ENCODE data around the gene JPH2.

The JPH2 gene

DNA sequence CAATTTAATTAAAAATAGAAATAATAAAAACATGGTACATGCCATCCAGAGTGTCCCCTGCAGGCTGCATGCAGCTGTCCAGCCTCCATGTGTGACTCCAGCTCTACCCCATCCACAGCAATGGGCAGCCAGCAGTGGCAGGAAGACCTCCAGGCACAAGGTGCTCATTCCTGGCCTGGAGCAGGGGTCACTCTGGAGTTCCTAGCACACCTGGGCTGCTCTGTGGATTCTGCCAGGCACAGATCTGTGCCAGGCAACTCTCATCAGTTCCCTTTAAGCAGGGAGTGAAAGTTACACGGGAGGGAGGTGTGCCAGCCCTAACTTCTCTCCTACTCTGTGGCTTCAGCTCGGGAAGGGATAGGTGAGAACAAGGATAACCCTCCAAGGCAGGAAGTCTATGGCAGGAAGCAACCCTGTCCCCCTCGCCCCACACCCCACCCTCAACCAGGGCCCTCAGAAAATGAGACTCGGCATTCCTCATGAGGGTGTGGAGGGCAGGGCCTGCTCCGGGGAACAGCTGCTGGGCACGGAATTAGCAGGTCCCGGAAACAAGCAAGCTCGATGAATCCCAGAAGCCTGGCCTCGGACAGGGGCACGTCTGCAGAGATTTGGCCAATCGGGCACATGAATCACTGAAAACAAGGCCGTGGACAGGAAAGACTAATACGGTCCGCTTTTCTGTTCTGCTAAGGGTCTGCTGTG lies 10.0 kb downstream of the JPH2 start:
- Histone ChIP-seq H3K4me3 (ENCODE audit: low read depth in 1 of 2, low read length in 2 of 2) (no peak overlapping the region), H3K79me2 (ENCODE audit: insufficient read depth, low read length) (no peaks in the 10 kb centered on the region), H3K9me3 (ENCODE audit: insufficient read depth, low read length, severe bottlenecking) (no peaks in the 10 kb centered on the region), H3K27ac (ENCODE audit: low read length) (no peak overlapping the region), H2AFZ (ENCODE audit: low read depth, low read length) (no peak overlapping the region), H3K27me3 (ENCODE audit: insufficient read depth, low read length, poor library complexity) (peaks cover 29% of the 10 kb centered on the region), H3K36me3 (ENCODE audit: insufficient read depth, low read length) (no peaks in the 10 kb centered on the region), H3K4me1 (ENCODE audit: insufficient read depth, low read length) (no peaks in the 10 kb centered on the region), H3K4me2 (ENCODE audit: insufficient read depth, low read length) (no peak overlapping the region), H4K20me1 (ENCODE audit: insufficient read depth, low read length) (peaks cover 3% of the 10 kb centered on the region; the same call in 1 of the 2 replicates), H3K9ac (ENCODE audit: low read depth, low read length) (no peak overlapping the region)
- ATAC-seq (ENCODE audit: insufficient read depth, low read depth), result no peak
- no peak for TF ChIP-seq EZH2 (IDR thresholded peaks at IDR 0.05; ENCODE audit: borderline replicate concordance, low read depth, low read length, severe bottlenecking)
- TF ChIP-seq, protein P1, sequence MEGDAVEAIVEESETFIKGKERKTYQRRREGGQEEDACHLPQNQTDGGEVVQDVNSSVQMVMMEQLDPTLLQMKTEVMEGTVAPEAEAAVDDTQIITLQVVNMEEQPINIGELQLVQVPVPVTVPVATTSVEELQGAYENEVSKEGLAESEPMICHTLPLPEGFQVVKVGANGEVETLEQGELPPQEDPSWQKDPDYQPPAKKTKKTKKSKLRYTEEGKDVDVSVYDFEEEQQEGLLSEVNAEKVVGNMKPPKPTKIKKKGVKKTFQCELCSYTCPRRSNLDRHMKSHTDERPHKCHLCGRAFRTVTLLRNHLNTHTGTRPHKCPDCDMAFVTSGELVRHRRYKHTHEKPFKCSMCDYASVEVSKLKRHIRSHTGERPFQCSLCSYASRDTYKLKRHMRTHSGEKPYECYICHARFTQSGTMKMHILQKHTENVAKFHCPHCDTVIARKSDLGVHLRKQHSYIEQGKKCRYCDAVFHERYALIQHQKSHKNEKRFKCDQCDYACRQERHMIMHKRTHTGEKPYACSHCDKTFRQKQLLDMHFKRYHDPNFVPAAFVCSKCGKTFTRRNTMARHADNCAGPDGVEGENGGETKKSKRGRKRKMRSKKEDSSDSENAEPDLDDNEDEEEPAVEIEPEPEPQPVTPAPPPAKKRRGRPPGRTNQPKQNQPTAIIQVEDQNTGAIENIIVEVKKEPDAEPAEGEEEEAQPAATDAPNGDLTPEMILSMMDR (IDR thresholded peaks at IDR 0.05; ENCODE audit: borderline replicate concordance, extremely low read depth, low read length, poor library complexity, severe bottlenecking), result no peak
- DNase-seq, result no peak

- H3K27ac ChIP-seq (ENCODE audit: low read length), result no peak overlapping the region
- DNase-seq (no peak), ATAC-seq (ENCODE audit: insufficient read depth, low read depth) (no peak)
- H3K9me3 ChIP-seq (ENCODE audit: insufficient read depth, low read length, severe bottlenecking), result no peaks in the 10 kb centered on the region
- no peaks in the 10 kb centered on the region for H3K36me3 ChIP-seq (ENCODE audit: insufficient read depth, low read length)
- no peak for TF ChIP-seq EZH2 (IDR thresholded peaks at IDR 0.05; ENCODE audit: borderline replicate concordance, low read depth, low read length, severe bottlenecking)
- TF ChIP-seq, protein P1 (IDR thresholded peaks at IDR 0.05; ENCODE audit: borderline replicate concordance, extremely low read depth, low read length, poor library complexity, severe bottlenecking), result no peak
- H3K4me1 ChIP-seq (ENCODE audit: insufficient read depth, low read length), result no peaks in the 10 kb centered on the region
- H3K4me3 ChIP-seq (ENCODE audit: low read depth in 1 of 2, low read length in 2 of 2), result no peak overlapping the region
- H3K4me2 ChIP-seq (ENCODE audit: insufficient read depth, low read length), result no peak overlapping the region
- no peaks in the 10 kb centered on the region; the same call in 1 of the 2 replicates for H4K20me1 ChIP-seq (ENCODE audit: insufficient read depth, low read length)
- peaks cover 35% of the 10 kb centered on the region for H3K27me3 ChIP-seq (ENCODE audit: insufficient read depth, low read length, poor library complexity)
- no peaks in the 10 kb centered on the region for H3K79me2 ChIP-seq (ENCODE audit: insufficient read depth, low read length)
- H3K9ac ChIP-seq (ENCODE audit: low read depth, low read length), result no peak overlapping the region
- no peak overlapping the region for H2AFZ ChIP-seq (ENCODE audit: low read depth, low read length)
These were observed 11.8 kb downstream of the JPH2 start for GRCh38 chr20:44174996-44175765.

DNA sequence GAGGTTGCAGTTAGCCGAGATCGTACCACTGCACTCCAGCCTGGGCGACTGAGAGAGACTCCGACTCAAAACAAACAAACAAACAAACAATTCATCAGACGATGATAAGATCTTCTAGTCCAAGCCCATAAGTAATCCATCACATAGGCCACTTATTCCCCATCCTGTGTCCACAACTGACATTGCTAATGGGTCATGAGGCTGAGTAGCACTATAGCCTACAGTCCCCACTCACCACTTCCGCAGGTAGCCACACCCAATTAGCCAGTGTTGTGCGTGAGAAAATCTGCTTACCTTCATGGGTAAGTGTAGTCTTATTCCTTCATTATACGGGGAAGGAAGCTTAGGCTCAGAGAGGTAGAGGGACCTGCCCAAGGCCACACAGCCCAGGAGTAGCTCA lies 13.1 kb downstream of the JPH2 start:
- Histone ChIP-seq H3K4me3 (ENCODE audit: low read depth in 1 of 2, low read length in 2 of 2) (no peak overlapping the region), H3K4me1 (ENCODE audit: insufficient read depth, low read length) (no peaks in the 10 kb centered on the region), H3K27me3 (ENCODE audit: insufficient read depth, low read length, poor library complexity) (peaks cover 33% of the 10 kb centered on the region), H3K36me3 (ENCODE audit: insufficient read depth, low read length) (no peaks in the 10 kb centered on the region), H3K9me3 (ENCODE audit: insufficient read depth, low read length, severe bottlenecking) (no peaks in the 10 kb centered on the region), H3K79me2 (ENCODE audit: insufficient read depth, low read length) (no peaks in the 10 kb centered on the region), H3K27ac (ENCODE audit: low read length) (no peak overlapping the region), H4K20me1 (ENCODE audit: insufficient read depth, low read length) (no peaks in the 10 kb centered on the region; the same call in 1 of the 2 replicates), H2AFZ (ENCODE audit: low read depth, low read length) (no peak overlapping the region), H3K4me2 (ENCODE audit: insufficient read depth, low read length) (no peak overlapping the region), H3K9ac (ENCODE audit: low read depth, low read length) (no peak overlapping the region)
- ATAC-seq (ENCODE audit: insufficient read depth, low read depth), result no peak
- no peak for DNase-seq
- TF ChIP-seq EZH2 (IDR thresholded peaks at IDR 0.05; ENCODE audit: borderline replicate concordance, low read depth, low read length, severe bottlenecking), result no peak
- TF ChIP-seq, protein P1 (IDR thresholded peaks at IDR 0.05; ENCODE audit: borderline replicate concordance, extremely low read depth, low read length, poor library complexity, severe bottlenecking), result no peak
